Smooth muscle cell (in vitro differentiated cells): Measurements from ENCODE around the gene ZNRF3. TPM values are rescaled to one million over a fixed set of nuclear protein-coding genes. Genes with fewer than 3 reads are reported as not detected.

Experiments used
- DNase-seq: peaks from one replicate; lab custom pipeline; 2025; ENCODE audit not compliant: unreplicated experiment; lab: John Stamatoyannopoulos, UW
- H2AFZ ChIP-seq: fragments of 200-600 bp; sonication (generic); 2 replicates; pipeline ENCODE4 v1.6.0; 2016; ENCODE audit warnings: antibody characterized with exemption, low read depth, mild to moderate bottlenecking
- H3F3A ChIP-seq: fragments of 200-600 bp; sonication (generic); 2 replicates; pipeline ENCODE4 v1.6.0; 2017; ENCODE audit warnings: antibody characterized with exemption, low read depth
- H3K27ac ChIP-seq: fragments of 200-600 bp; sonication (generic); 2 replicates; pipeline ENCODE4 v1.5.1; 2016; ENCODE audit warnings: low read depth, mild to moderate bottlenecking
- H3K27me3 ChIP-seq: fragments of 200-600 bp; sonication (generic); 2 replicates; pipeline ENCODE4 v1.6.1; 2016; ENCODE audit warnings: low read depth, mild to moderate bottlenecking
- H3K36me3 ChIP-seq: fragments of 200-600 bp; sonication (generic); 2 replicates; pipeline ENCODE4 v1.5.1; 2016; ENCODE audit warnings: low read depth
- H3K4me1 ChIP-seq: fragments of 200-600 bp; sonication (generic); 2 replicates; pipeline ENCODE4 v1.5.1; 2016; ENCODE audit warnings: low read depth
- H3K4me2 ChIP-seq: fragments of 200-600 bp; sonication (generic); 2 replicates; pipeline ENCODE4 v1.6.0; 2016; ENCODE audit warnings: mild to moderate bottlenecking
- H3K4me3 ChIP-seq: fragments of 200-600 bp; sonication (generic); 2 replicates; pipeline ENCODE4 v1.5.1; 2016; ENCODE audit warnings: mild to moderate bottlenecking
- H3K79me2 ChIP-seq: fragments of 200-600 bp; sonication (generic); 2 replicates; pipeline ENCODE4 v1.6.0; 2016; ENCODE audit warnings: low read depth, mild to moderate bottlenecking
- H3K9ac ChIP-seq: fragments of 200-600 bp; sonication (generic); 2 replicates; pipeline ENCODE4 v1.6.0; 2016; ENCODE audit warnings: low read depth
- H3K9me3 ChIP-seq: fragments of 200-600 bp; sonication (generic); replicated peaks from 2 replicates; pipeline ENCODE4 v1.5.1; 2016; ENCODE audit warnings: low read depth
- H4K20me1 ChIP-seq: fragments of 200-600 bp; sonication (generic); 2 replicates; pipeline ENCODE4 v1.6.0; 2016; ENCODE audit warnings: low read depth
- CTCF ChIP-seq: fragments of 200-600 bp; sonication (generic); IDR thresholded peaks from 2 replicates; pipeline ENCODE4 v1.5.1; 2017; ENCODE audit warnings: borderline replicate concordance, mild to moderate bottlenecking, antibody characterized with exemption; ENCODE audit not compliant: insufficient read depth, poor library complexity, severe bottlenecking
- WGBS: methylation state at CpG from one replicate; pipeline ENCODE4 v1.1.7; 2016; ENCODE audit warnings: low lambda C conversion rate; 5-methylcytosine and 5-hydroxymethylcytosine counted together
- polyA plus RNA-seq: library from polyadenylated mRNA; unstranded; fragments of >200 nt; fragmentation: Nextera tagmentation; extraction: Ambion mirVana; gene quantifications from 2 replicates; pipeline ENCODE4 v1.2.1, GENCODE V29; 2016
- total RNA-seq: library from RNA; depleted of rRNA; stranded (reverse); fragments of >200 nt; gene quantifications from 2 replicates; pipeline ENCODE4 v1.2.3, GENCODE V29; 2014

Gene ZNRF3
- total and polyA plus RNA-seq, 2 experiments from 2014 or later, result 4.7 to 5.5 TPM

- no peaks in the 10 kb centered on the region for H3K4me1 ChIP-seq
- H3K9ac ChIP-seq, result no peak overlapping the region
- no peak for DNase-seq
- H3K27me3 ChIP-seq, result no peaks in the 10 kb centered on the region
- no peaks in the 10 kb centered on the region for H3F3A ChIP-seq
- H3K79me2 ChIP-seq, result peaks cover 13% of the 10 kb centered on the region
- TF ChIP-seq CTCF, result no peak
- no peak overlapping the region for H3K4me3 ChIP-seq
- peaks cover 52% of the 10 kb centered on the region for H4K20me1 ChIP-seq
- H3K27ac ChIP-seq, result no peak overlapping the region
- no peak overlapping the region for H2AFZ ChIP-seq
- no peaks in the 10 kb centered on the region for H3K9me3 ChIP-seq
- 75% methylated on average over 5 of the region's 5 CpGs for WGBS
- no peak overlapping the region for H3K4me2 ChIP-seq
- H3K36me3 ChIP-seq, result no peaks in the 10 kb centered on the region
Measured at GRCh38 chr22:28958611-28959010, 75.2 kb downstream of the ZNRF3 start.

- H2AFZ ChIP-seq, result no peak overlapping the region
- no peaks in the 10 kb centered on the region for H3F3A ChIP-seq
- H3K9ac ChIP-seq, result no peak overlapping the region
- no peak overlapping the region for H3K4me2 ChIP-seq
- TF ChIP-seq CTCF, result no peak
- no peaks in the 10 kb centered on the region for H3K27me3 ChIP-seq
- H3K4me1 ChIP-seq, result no peaks in the 10 kb centered on the region
- H3K36me3 ChIP-seq, result no peaks in the 10 kb centered on the region
- WGBS, result 97% methylated on average over 3 of the region's 3 CpGs
- H3K27ac ChIP-seq, result no peak overlapping the region
- H4K20me1 ChIP-seq, result peaks cover 36% of the 10 kb centered on the region
- peaks cover 9% of the 10 kb centered on the region for H3K79me2 ChIP-seq
- no peak overlapping the region for H3K4me3 ChIP-seq
- no peak for DNase-seq
- H3K9me3 ChIP-seq, result no peaks in the 10 kb centered on the region
Measured at GRCh38 chr22:28962042-28962554, 78.7 kb downstream of the ZNRF3 start.

GRCh38 chr22:28963362-28963761 lies 80.0 kb downstream of the ZNRF3 start:
- no peak for DNase-seq
- no peak for TF ChIP-seq CTCF
- Histone ChIP-seq H3K4me2 (no peak overlapping the region), H3K27me3 (no peaks in the 10 kb centered on the region), H3K4me1 (no peaks in the 10 kb centered on the region), H4K20me1 (peaks cover 30% of the 10 kb centered on the region), H3K9ac (no peak overlapping the region), H3K9me3 (no peaks in the 10 kb centered on the region), H3K36me3 (no peaks in the 10 kb centered on the region), H3F3A (no peaks in the 10 kb centered on the region), H3K4me3 (no peak overlapping the region), H3K79me2 (peaks cover 9% of the 10 kb centered on the region), H2AFZ (no peak overlapping the region), H3K27ac (no peak overlapping the region)
- WGBS, result 91% methylated on average over 2 of the region's 2 CpGs

- H3K36me3 ChIP-seq, result no peaks in the 10 kb centered on the region
- 97% methylated on average over 6 of the region's 6 CpGs for WGBS
- no peaks in the 10 kb centered on the region for H3F3A ChIP-seq
- H3K27me3 ChIP-seq, result no peaks in the 10 kb centered on the region
- H2AFZ ChIP-seq, result no peak overlapping the region
- peaks cover 17% of the 10 kb centered on the region for H4K20me1 ChIP-seq
- H3K4me3 ChIP-seq, result no peak overlapping the region
- H3K9ac ChIP-seq, result no peak overlapping the region
- no peaks in the 10 kb centered on the region for H3K79me2 ChIP-seq
- no peak overlapping the region for H3K4me2 ChIP-seq
- H3K27ac ChIP-seq, result no peak overlapping the region
- no peak for TF ChIP-seq CTCF
- DNase-seq, result no peak
- H3K9me3 ChIP-seq, result no peaks in the 10 kb centered on the region
- H3K4me1 ChIP-seq, result peaks cover 8% of the 10 kb centered on the region
Measured at GRCh38 chr22:28967163-28967665, 83.8 kb downstream of the ZNRF3 start.
